Stimulated activated CD8-positive, alpha-beta memory T cell treated with anti-CD3 and anti-CD28 coated beads, Interleukin-15, amount 100 ng/mL, for 1 hour (primary cell): ENCODE data around the gene TBL1X.

Source experiments
- DNase-seq: peaks from one replicate; pipeline ENCODE4 v3.0.0-alpha.2; 2020; ENCODE audit warnings: low read depth

TBL1X gene

DNA sequence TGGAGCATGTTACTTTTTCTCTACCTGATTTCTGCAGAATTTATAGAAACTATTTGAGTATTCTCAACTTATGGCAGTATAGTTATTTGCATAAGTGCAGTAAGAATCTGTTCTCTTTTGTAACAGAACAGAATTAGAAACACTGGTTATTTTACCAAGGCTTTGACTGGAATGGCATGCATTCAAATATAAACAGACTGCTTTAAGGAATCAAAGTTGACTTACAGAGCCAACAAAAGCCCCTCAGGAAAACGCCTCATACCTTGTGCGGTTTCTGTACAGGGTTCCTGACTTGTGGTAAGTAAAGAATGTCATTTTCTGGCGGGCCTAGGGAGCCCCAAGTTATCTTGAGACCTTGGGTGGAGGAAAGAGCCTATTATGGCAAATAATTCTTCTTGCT lies 203.7 kb downstream of the TBL1X start:
- DNase-seq = no peak

DNA sequence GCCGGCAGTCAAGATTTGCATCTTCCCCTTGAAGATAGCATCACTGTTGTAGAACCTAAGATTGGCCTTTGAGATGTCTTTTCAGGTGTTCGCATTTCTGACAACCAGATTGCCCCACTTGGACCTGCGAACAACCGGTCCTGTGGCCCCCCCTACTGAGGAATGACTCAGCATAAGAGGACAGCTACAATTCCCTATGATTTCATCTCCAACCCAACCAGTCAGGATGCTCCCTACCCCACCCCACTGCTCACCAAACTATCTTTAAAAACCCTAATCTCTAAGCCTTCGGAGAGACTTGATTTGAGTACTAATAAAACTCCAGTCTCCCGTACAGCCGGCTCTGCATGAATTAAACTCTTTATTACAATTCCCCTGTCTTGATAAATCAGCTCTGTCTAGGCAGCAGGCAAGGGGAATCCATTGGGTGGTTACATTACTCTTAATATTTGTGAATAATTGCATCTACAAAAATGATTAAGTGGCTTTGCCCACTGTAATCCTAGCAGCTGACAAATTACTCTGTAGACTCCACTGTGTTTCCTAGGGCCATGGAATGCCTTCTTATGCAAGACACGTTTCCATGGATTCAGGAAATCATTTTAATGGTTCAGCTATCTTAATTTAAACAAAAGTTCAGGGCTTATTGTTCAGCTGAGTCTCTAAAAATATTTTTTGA lies 205.4 kb downstream of the TBL1X start:
- no peak for DNase-seq

DNA sequence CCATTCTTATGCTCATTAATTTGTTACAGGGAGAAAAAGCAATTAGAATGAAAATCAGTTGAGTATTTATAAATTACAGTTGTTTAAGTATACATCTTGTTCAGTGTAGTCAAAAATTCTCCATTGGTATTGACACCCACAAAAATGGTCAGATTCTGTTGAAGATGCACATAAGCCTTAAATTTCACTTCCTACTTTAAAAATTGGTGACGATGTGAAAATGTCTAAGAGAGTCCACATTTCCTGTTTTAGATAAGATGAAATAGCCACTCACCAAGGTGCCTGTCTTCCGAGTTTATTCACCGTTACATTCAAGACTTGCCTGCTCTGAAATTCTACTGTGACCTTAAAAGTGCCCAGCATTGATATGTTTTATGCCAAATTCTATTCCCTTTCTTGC lies 207.1 kb downstream of the TBL1X start:
- DNase-seq = no peak

DNA sequence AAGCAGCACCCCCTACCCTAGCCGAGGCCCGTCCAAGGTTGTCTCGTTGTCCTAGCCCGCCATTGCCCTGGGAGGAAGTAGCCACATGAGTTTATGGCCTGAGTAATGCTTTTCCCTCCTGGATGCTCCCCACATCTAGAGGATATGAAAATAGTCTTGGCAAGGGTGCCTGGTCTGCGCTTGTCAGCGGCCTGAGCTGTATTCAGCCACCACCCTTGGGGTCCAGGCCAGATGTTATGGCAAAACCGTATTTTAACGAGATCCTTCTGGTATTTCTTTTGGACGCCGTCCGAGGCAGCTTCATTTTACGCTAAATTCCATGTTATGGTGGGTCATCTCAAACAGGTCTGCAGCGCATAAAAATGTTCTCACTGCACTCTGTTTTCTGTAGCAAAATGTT lies 211.4 kb downstream of the TBL1X start:
- DNase-seq = no peak

DNA sequence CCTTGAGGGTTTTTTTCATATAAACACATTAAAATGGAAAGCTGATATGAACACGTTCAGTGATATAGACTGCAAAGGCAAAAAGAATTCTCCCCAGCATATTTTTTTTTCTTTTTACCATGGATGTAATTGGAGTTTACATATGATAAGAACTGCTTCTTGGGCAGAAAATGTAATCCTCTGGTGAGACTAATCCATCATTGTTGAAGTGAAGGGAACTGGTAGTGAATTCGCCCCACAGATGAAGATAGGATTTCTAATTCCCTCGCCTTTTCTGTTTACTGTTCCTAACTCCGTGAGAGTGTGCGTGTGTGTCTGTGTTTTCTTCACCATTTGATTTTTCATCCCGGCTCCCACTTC lies 211.9 kb downstream of the TBL1X start:
- no peak for DNase-seq

DNA sequence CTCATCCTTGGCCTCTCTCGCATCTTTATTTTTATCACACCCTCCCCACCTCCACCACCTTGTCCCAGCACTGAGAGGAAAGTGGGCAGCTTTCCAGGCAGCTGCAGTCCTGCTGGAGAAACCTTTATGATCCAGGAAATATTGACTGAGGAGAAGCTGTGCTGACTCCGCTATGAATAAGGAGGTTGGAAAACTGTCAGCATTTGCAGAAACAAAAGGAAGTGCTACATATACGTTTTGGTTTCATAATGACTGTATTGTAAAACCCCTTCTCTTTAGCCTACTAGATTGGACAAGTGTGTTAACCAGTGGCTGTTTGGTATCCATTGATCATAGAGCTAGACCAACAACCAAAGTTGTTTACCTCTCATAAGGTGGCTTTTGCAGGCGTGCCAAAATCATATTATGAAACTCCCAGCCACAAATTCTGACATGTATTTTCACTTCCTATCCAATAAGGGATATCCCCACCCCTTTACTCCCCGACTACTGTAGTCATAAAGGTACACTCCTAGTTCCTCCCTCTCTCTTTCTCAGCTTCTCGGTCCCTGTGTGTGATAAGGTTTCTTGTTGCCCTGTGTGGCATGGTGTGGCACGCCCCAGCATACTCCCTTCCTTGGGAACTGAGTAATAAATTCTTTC lies 212.4 kb downstream of the TBL1X start:
- DNase-seq = no peak

DNA sequence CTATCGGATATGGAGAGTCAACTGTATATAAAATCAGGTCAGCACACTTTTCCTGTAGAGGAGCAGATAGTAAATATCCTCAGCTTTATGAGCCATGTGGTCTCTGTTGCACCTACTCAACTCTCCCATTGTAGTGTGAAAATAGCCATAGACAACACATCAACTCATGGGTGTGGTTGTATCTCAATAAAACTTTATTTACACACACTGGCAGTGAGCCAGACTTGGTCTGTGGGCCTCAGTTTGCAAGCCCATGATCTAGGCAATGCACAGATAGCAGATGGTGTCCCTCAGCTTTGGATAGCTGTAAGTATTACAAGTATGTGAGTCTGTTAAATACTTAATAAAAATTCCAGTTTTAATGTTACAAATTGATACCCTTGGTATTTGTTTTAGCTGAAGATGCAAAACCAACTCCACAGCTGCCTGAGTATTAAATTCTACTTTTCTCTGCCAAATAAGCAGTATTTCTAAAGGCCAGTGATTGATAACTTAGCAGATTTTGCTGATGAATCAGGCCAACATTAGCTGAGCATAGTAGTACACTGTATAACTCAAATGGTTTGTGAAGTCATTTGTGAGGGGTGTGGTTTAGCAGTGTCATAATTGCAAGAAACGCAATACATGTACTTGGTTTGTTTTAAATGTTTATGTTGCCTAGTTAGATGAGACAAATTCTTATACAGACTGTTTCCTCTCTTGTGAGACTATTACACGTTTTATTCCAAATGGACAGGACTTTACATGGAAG lies 213.5 kb downstream of the TBL1X start:
- no peak for DNase-seq

DNA sequence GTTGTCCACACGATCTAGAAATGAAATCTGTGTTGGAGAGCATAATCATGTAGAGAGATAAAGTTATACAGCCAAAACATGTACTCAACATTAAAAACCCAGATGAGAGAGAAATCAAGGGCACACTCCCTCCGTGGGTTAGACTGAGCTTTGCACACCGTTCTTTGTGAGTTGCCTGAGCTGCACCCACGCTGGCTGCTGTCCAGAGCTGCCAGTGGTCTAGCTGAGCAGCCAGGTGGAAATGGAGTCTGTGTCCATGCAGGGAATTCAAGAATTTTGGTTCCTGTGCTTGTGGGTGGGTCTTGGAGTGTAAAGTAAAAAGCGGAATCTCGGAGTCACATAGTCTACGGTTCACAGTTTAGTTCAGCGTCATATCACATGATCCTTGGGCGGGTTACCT lies 216.2 kb downstream of the TBL1X start:
- DNase-seq = no peak

DNA sequence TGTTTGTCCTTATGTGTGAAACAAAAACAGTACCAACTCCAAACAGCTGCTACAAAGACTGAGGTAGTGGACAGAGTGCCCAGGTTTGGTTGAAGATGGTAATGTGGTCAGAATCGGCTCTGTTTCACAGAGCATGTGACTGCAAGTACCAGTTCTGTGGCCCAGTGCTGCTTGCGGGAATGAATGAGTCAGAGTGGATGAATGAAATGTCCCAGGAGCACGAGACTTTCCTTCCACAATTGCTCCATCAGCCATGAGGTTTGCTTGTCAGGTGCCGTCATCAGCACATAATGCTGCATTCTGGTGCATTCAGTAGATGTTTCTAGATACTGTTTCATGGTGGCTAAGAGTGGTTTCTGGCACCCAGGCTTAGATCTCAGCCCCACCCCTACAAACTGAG lies 216.6 kb downstream of the TBL1X start:
- DNase-seq = no peak

DNA sequence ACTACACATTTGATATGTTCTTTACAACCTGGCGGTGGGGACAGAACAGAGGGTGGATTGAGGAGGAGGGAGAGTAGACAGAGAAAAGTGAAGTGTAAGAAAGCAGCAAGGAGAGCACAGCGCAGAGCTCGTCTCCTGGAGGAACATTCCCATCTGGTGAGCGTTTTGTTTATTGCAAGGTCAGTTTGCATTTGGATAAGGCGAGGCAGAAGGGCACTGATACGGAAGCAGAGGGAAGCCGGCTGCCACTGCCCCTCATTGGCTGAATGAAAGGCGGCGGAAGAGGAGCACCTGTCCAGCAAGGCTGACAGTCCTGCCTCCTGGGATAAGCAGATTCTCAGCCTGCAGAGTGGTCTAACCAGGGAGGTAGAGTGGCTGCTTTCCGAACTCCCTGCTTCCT lies 217.6 kb downstream of the TBL1X start:
- DNase-seq = no peak

DNA sequence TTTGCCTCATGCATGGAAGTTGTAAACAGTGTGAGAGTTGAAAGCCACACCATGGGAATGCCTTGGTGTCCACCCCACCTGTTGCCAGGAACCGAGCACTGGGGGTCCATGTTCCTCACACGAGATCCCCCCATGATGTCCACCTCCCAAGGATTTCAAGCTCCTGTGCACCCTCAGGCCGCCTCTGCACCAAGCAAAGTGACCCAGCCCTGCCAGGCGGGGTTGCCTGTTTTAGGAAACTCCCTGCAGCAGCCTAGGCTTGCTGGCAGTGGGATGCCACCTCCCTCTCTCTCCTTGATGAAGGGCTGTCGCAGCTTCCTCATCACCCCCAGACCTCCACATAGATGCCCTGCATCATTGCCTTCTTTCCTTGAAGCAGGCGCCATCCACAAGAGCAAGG lies 218.0 kb downstream of the TBL1X start:
- DNase-seq = no peak

DNA sequence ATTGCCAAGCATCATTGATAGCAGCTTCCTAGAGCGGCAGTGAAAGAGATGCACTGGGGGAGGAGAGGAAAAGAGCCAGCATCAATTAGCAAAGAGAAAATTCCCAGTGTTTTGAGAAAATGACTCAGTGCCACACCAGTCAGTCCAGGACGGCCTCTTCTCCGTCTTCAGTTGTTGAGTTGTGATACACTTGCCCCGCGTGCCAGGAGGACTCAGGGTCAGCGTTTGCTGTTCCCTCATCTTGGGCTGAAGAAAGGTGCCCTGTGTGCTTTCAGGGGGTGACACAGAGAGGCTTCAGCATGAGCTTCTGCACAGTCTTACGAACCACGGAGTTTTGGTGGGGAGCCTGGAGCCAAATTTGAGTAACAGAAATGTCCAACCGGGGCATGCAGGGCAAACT lies 218.5 kb downstream of the TBL1X start:
- no peak for DNase-seq

DNA sequence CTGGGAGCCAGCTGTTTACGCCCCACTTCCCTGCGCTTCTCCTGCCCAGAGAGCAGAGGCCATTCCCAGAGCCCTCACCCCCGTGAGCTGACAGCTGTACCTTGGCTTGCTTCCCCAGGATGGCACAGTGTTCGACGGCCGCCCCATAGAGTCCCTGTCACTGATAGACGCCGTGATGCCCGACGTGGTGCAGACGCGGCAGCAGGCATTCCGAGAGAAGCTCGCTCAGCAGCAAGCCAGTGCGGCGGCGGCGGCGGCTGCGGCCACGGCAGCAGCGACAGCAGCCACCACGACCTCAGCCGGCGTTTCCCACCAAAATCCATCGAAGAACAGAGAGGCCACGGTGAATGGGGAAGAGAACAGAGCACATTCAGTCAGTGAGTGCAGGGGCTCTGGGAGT lies 223.0 kb downstream of the TBL1X start:
- no peak for DNase-seq

DNA sequence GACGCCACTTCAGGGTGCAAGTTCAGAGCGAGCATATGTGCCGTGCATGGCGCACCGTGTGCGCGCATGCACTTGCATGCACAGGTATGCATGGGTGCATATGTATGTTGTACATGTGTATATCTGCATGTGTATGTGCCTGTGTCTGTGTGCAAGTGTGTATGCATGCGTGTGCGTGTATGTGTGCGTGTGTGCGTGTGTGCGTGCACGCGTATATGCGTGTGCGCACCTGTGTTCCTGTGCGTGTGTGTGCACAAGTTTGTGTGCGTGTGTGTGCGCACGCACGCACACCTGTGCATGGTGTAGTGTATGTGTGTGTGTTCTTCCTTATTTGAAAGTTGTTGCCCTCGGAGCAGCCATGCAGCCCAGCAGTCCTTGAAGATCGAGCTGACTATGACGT lies 224.0 kb downstream of the TBL1X start:
- DNase-seq = no peak

DNA sequence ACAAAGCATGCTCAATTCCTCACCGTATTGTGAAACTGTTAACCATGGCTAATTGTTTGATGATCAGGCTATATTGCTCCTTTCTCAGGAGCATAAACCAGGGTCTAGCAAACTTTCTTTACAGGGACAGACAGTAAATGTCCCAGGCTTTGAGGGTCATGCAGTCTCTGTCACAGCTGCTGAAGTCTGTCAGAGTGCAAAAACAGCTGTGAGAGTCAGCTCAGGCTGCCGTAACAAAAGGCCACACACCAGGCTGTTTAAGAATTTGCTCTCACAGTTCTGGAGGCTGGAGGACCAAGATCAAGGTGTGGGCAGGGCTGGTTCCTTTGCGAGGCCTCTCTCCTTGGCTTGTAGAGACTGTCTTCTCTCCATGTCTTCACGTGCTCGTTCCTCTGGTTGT lies 225.2 kb downstream of the TBL1X start:
- no peak for DNase-seq

DNA sequence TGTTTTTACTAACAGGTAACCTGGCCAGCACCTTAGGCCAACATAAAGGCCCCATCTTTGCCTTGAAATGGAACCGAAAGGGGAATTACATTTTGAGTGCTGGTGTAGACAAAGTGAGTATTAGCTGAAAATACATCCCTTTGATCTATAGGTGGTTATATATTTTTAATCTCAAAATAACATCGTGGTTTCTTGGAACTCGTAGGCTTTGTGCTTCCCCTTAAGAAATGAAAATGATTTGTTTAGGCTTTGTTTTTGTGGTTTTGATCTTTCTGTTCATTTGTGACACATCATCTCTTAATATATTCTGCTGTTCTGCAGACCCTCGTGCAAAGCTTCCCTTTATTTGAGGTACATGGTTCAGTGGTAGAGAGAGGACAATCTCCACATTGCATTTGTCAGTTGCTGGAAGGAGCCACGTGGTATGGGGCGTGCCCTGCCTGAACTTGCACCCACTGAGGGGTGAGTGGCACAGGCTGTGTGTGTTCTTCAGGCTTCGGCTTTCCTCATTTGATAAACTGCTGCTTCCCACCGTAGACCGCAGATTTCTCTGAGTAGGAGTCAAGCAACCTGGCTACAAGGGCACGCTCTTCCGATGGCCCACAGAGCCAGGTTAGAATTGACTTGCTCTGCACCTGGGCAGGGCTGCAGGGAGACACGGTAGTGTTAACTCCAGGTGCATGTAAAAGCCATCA lies 228.6 kb downstream of the TBL1X start:
- DNase-seq = no peak

DNA sequence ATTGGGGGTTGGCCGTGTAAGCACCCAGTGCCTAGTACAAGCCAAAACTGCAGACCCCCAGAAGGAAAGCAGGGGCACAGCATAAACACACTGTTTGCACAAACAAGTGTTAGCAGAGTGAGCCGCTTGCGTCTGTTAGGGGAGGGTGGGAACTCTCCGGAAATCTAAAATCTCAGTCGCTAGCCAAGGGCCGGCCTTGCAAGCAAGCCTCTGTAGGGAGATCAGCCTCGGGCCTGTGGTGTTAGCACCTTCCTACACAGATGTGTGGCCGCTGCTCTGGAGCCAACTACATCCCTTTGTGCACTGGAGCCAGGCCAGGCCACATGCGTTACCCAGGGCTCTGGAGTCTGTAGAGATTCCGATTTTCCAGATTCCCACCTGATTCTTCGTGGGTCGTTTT lies 233.7 kb downstream of the TBL1X start:
- DNase-seq = no peak

DNA sequence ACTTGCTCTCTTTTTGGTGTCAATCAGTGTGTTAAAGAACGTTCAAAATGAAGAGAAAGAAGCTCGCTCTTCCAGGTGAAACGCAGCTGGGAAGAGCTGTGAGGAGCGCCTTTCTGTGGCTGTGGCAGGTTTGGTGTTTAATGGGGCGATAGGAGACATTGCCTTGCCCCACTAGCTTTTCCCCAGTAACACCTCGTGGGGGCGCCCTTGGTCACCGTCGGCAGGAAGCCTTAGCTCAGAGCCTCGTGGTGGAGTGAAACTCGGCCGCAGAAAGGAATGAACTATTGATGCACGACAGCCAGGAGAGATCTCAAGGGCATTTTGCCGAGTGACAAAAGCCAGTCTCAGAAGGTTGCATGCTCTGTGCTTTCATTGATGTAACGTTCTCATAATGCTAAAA lies 235.7 kb downstream of the TBL1X start:
- DNase-seq = no peak

DNA sequence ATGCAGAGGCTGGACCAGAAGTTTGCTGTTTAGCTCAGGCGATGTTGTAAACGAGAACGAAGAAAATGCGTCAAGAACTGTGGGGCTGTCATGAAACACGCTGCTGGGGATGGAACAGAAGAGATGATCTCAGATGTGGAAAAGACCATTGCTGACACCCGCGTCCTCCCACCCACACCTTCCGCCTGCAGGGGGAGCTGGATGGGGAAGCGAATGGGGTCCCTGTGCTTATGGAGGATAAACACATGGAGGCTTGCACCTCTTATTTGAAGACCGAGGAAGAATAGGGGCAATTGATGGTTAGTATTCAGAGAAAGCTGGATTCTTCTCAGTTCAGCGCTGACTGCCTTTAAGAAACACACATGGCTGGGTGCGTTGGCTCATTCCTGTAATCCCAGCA lies 236.9 kb downstream of the TBL1X start:
- DNase-seq = no peak

DNA sequence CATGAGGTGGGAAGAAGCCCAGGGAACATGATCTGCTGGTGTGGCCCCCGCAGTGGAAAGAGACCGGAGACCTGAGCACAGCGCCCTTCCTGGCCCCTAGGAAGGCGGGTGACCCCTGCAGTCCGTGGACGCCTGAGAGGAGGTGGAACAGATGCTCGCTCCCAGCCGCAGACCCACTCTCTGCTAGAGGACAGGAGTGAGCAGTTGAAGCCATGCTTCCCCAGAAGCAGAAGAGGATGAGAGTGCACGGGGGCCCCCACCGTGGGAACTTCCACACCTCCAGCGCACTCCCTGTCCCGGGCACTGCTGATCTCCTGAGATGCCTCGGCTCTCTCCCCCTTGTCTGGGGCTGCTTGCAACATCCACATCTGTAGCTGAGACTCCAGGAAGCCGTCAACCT lies 238.5 kb downstream of the TBL1X start:
- DNase-seq = no peak

DNA sequence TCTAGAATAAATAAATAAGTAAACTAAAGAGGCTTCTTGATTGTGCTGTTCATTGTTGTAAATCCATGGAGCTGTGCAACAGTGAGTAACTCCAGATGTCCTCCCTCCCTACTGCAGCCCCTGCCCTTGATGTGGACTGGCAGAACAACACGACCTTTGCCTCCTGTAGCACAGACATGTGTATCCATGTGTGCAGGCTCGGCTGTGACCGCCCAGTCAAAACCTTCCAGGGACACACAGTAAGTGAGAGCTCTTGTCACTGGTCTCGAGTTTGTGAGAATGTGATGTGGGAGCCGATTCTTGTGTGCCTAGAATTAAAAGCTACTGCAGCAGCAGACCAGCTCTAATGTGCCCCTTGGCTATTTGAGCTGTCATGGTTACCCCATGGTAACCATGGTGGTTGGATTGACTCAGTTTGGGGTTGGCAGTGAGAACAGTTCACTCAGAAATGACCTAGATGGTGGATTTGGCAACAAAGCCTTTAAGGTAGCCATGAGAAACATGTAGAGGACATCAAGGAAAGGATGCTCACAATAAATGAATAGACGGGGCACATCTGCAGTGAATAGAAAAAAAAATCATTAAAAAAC lies 240.1 kb downstream of the TBL1X start:
- no peak for DNase-seq

DNA sequence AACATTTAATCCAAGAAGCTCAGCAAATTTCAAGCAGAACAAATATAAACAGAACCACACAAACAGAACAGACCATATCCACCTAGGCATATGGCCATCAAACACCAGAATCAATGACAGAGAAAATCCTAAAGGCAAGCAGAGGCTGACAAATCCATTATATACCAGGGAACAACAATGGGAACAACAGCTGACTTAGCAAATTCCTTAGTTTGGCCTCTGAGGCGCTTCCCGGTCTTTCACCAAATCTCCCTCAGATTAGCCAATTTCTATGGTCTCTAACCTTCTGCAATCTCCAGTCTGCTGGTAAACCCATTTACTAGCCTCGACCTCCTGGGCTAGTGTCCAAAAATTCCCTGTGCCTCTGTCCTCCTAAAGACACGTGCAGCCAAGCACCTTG lies 241.6 kb downstream of the TBL1X start:
- no peak for DNase-seq
